Hematopoietic multipotent progenitor cell (in vitro differentiated cells): Measurements from ENCODE around the gene SHFL. TPM values are rescaled to one million over a fixed set of nuclear protein-coding genes. Genes with fewer than 3 reads are reported as not detected.

Experiments
- DNase-seq, 3 donors: peaks; one replicate each; pipeline ENCODE4 v3.0.0-alpha.2; 2011 to 2015; ENCODE audit warnings: low read depth in 2 of 3, low spot score in 2 of 3
- total RNA-seq: library from RNA; depleted of rRNA; stranded (reverse); fragments of >200 nt; gene quantifications from one replicate; pipeline ENCODE4 v1.2.3, GENCODE V29; 2012

SHFL gene
- total RNA-seq, 1 donor, result 56.8 TPM

GRCh38 chr19:10107254-10107653, 21.1 kb downstream of the SHFL start:
- no peak for DNase-seq

- DNase-seq, result no peak
Observed at GRCh38 chr19:10107817-10108367, 21.8 kb downstream of the SHFL start.

GRCh38 chr19:10109528-10109927, 23.4 kb downstream of the SHFL start:
- no peak for DNase-seq

GRCh38 chr19:10110076-10110971, 24.2 kb downstream of the SHFL start:
- DNase-seq, result no peak

- no peak for DNase-seq
Observed at GRCh38 chr19:10110972-10111317, 24.8 kb downstream of the SHFL start.

- DNase-seq, result peak in 2 of 3 donors; percentile 47 to 69
Observed at GRCh38 chr19:10111405-10111811, 25.3 kb downstream of the SHFL start, which contains the start of gene P2RY11. Gene P2RY11, plus strand, starts transcription at chr19:10111693. Its CDS starts 29 bp downstream, at chr19:10111722.

GRCh38 chr19:10112037-10112761, 26.1 kb downstream of the SHFL start:
- DNase-seq, result no peak

- peak in 1 of 3 donors; percentile 51 for DNase-seq
Observed at GRCh38 chr19:10112895-10113591, 26.9 kb downstream of the SHFL start.

- no peak for DNase-seq
Observed at GRCh38 chr19:10113592-10113963, 27.5 kb downstream of the SHFL start.

GRCh38 chr19:10113964-10114650, 28.0 kb downstream of the SHFL start:
- no peak for DNase-seq

GRCh38 chr19:10114651-10115391, 28.7 kb downstream of the SHFL start:
- DNase-seq, result no peak

GRCh38 chr19:10115392-10116084, 29.4 kb downstream of the SHFL start:
- DNase-seq, result no peak

- no peak for DNase-seq
Observed at GRCh38 chr19:10116085-10116865, 30.2 kb downstream of the SHFL start.

GRCh38 chr19:10116866-10117616, 30.9 kb downstream of the SHFL start:
- no peak for DNase-seq

- DNase-seq, result no peak
Observed at GRCh38 chr19:10118960-10119359, 32.8 kb downstream of the SHFL start.

GRCh38 chr19:10120538-10121189, 34.5 kb downstream of the SHFL start:
- DNase-seq, result no peak

- DNase-seq, result no peak
Observed at GRCh38 chr19:10122045-10122444, 35.9 kb downstream of the SHFL start.
